Osteocyte (in vitro differentiated cells): ENCODE data around the gene ALCAM. TPM values are rescaled to one million over a fixed set of nuclear protein-coding genes. Genes with fewer than 3 reads are reported as not detected.

Experiments used
- DNase-seq: peaks from one replicate; pipeline ENCODE4 v3.0.0; 2021; ENCODE audit warnings: mixed read lengths; ENCODE audit not compliant: unreplicated experiment; ENCODE audit errors: extremely low spot score
- H3K27ac Mint-ChIP-seq: one replicate; pipeline ENCODE4 v1.8.0; 2021; ENCODE audit warnings: mild to moderate bottlenecking, mixed read lengths; ENCODE audit not compliant: unreplicated experiment
- H3K27me3 Mint-ChIP-seq: one replicate; pipeline ENCODE4 v1.8.0; 2021; ENCODE audit warnings: mixed read lengths; ENCODE audit not compliant: unreplicated experiment
- H3K36me3 Mint-ChIP-seq: one replicate; pipeline ENCODE4 v1.8.0; 2021; ENCODE audit warnings: mixed read lengths; ENCODE audit not compliant: unreplicated experiment
- H3K4me1 Mint-ChIP-seq: one replicate; pipeline ENCODE4 v1.8.0; 2021; ENCODE audit warnings: mixed read lengths; ENCODE audit not compliant: unreplicated experiment
- H3K4me3 Mint-ChIP-seq: one replicate; pipeline ENCODE4 v1.8.0; 2021; ENCODE audit warnings: mild to moderate bottlenecking, moderate library complexity, mixed read lengths; ENCODE audit not compliant: unreplicated experiment
- H3K9me3 Mint-ChIP-seq: one replicate; pipeline ENCODE4 v1.8.0; 2021; ENCODE audit warnings: mixed read lengths; ENCODE audit not compliant: unreplicated experiment
- CTCF ChIP-seq: fragments of 200-600 bp; sonication (generic); IDR thresholded peaks from 2 replicates; pipeline ENCODE4 v1.5.0; 2021; ENCODE audit warnings: antibody characterized with exemption, mild to moderate bottlenecking, moderate library complexity
- total RNA-seq: library from RNA; stranded (reverse); gene quantifications from 2 replicates; pipeline ENCODE4 v1.2.1, GENCODE V29; 2021

ALCAM gene
- total RNA-seq, 1 donor from 2014 or later: 242 TPM

- Mint-ChIP-seq H3K27ac (no peak overlapping the region), H3K36me3 (peaks cover 28% of the 10 kb centered on the region), H3K27me3 (no peaks in the 10 kb centered on the region), H3K4me3 (no peak overlapping the region), H3K9me3 (peaks cover 27% of the 10 kb centered on the region), H3K4me1 (peaks cover 9% of the 10 kb centered on the region)
- no peak for TF ChIP-seq CTCF
- DNase-seq: no peak
These were observed 39.6 kb downstream of the ALCAM start for GRCh38 chr3:105406268-105406667.

GRCh38 chr3:105409364-105409763, 42.7 kb downstream of the ALCAM start:
- no peak for DNase-seq
- H3K4me1 Mint-ChIP-seq: peaks cover 2% of the 10 kb centered on the region
- no peak for TF ChIP-seq CTCF
- no peaks in the 10 kb centered on the region for H3K27me3 Mint-ChIP-seq
- H3K4me3 Mint-ChIP-seq: no peak overlapping the region
- peaks cover 16% of the 10 kb centered on the region for H3K9me3 Mint-ChIP-seq
- no peak overlapping the region for H3K27ac Mint-ChIP-seq
- H3K36me3 Mint-ChIP-seq: peaks cover 6% of the 10 kb centered on the region

GRCh38 chr3:105413343-105413887, 46.7 kb downstream of the ALCAM start:
- peaks cover 26% of the 10 kb centered on the region for H3K4me1 Mint-ChIP-seq
- DNase-seq: no peak

GRCh38 chr3:105414841-105415240, 48.1 kb downstream of the ALCAM start:
- no peak for DNase-seq
- Mint-ChIP-seq H3K27me3 (no peaks in the 10 kb centered on the region), H3K9me3 (no peaks in the 10 kb centered on the region), H3K4me3 (no peak overlapping the region), H3K4me1 (peaks cover 26% of the 10 kb centered on the region), H3K27ac (no peak overlapping the region), H3K36me3 (peaks cover 14% of the 10 kb centered on the region)
- no peak for TF ChIP-seq CTCF

More at GRCh38 chr3:105413343-105413887, 46.7 kb downstream of the ALCAM start:
- Mint-ChIP-seq H3K9me3 (peaks cover 6% of the 10 kb centered on the region), H3K27ac (no peak overlapping the region), H3K27me3 (no peaks in the 10 kb centered on the region), H3K36me3 (peaks cover 8% of the 10 kb centered on the region), H3K4me3 (no peak overlapping the region)
- no peak for TF ChIP-seq CTCF

- Mint-ChIP-seq H3K27me3 (no peaks in the 10 kb centered on the region), H3K27ac (no peak overlapping the region), H3K9me3 (no peaks in the 10 kb centered on the region), H3K4me1 (peaks cover 26% of the 10 kb centered on the region), H3K36me3 (peaks cover 14% of the 10 kb centered on the region), H3K4me3 (no peak overlapping the region)
- DNase-seq: no peak
- no peak for TF ChIP-seq CTCF
These were observed 49.2 kb downstream of the ALCAM start for GRCh38 chr3:105415951-105416350.
